B cell (primary cell): Measurements from ENCODE around the gene CBX8. TPM values are rescaled to one million over a fixed set of nuclear protein-coding genes. Genes with fewer than 3 reads are reported as not detected.
"Not testable (repeated sequence)": the region's sequence is repeated elsewhere in the genome, so short reads cannot be mapped to it uniquely, and the experiment has no call there.

Source experiments
- ATAC-seq: fragments of 200-7000 bp; cut with Tn5 transposase; one replicate; pipeline ENCODE4 v1.10.0; 2021; ENCODE audit warnings: low read depth, mild to moderate bottlenecking, moderate number of reproducible peaks, moderate library complexity
- CTCF ChIA-PET: fragments of 350-600 bp; sonication (Branson Sonifier 250); formaldehyde crosslinking; loops from one replicate; lab custom pipeline; 2021; ENCODE audit warnings: antibody characterized with exemption, inconsistent platforms; lab: Charles Lee
- POLR2A ChIA-PET: fragments of 350-600 bp; sonication (Branson Sonifier 250); formaldehyde crosslinking; loops from one replicate; lab custom pipeline; 2021; ENCODE audit warnings: antibody characterized with exemption; lab: Charles Lee
- DNase-seq: peaks from one replicate; pipeline ENCODE4 v3.0.0; 2013
- H2AFZ ChIP-seq: 2 replicates; pipeline ENCODE4 v1.6.1; 2012; ENCODE audit warnings: mild to moderate bottlenecking, low read depth, low read length; ENCODE audit not compliant: insufficient read depth, poor library complexity, severe bottlenecking
- H3K27ac ChIP-seq, 2 donors: 1 replicate in 1 of 2; 2 replicates in 1 of 2; pipeline ENCODE4 v1.5.1; 2012 to 2013; ENCODE audit warnings: low read length in 2 of 2, mild to moderate bottlenecking in 2 of 2, moderate library complexity in 1 of 2
- H3K27me3 ChIP-seq, 4 experiments: fragments of 200-600 bp in 1 of 4; sonication (generic) in 1 of 4; replicated peaks in 1 of 4; 1 replicate in 2 of 4; 2 replicates in 2 of 4; pipeline versions ENCODE4 v1.6.1 to v1.7.0; 2013 to 2016; ENCODE audit warnings: low read length in 3 of 4, mild to moderate bottlenecking in 2 of 4, mixed read lengths in 1 of 4, moderate library complexity in 1 of 4; ENCODE audit not compliant: insufficient read depth in 4 of 4, control insufficient read depth in 3 of 4; ENCODE audit errors: control extremely low read depth in 1 of 4
- H3K36me3 ChIP-seq, 2 experiments: replicated peaks in 1 of 2; 1 replicate in 1 of 2; 2 replicates in 1 of 2; pipeline versions ENCODE4 v1.6.1 to v1.7.1; 2013; ENCODE audit warnings: low read length in 1 of 2; ENCODE audit not compliant: insufficient read depth in 2 of 2, control insufficient read depth in 1 of 2; ENCODE audit errors: control extremely low read depth in 1 of 2, extremely low read depth in 1 of 2
- H3K4me1 ChIP-seq, 2 donors: fragments of 200-600 bp in 1 of 2; sonication (generic) in 1 of 2; 1 replicate in 1 of 2; 2 replicates in 1 of 2; pipeline versions ENCODE4 v1.5.1 to v1.6.1; 2013 to 2017; ENCODE audit warnings: low read length in 2 of 2; ENCODE audit not compliant: control insufficient read depth in 2 of 2, insufficient read depth in 2 of 2
- H3K4me2 ChIP-seq: replicated peaks from 2 replicates; pipeline ENCODE3; 2012; ENCODE audit warnings: mild to moderate bottlenecking, low read depth, low read length; ENCODE audit not compliant: poor library complexity, severe bottlenecking
- H3K4me3 ChIP-seq, 5 experiments: fragments of 200-600 bp in 1 of 5; sonication (generic) in 1 of 5; 1 replicate in 3 of 5; 2 replicates in 2 of 5; pipeline versions ENCODE4 v1.5.1 to v1.7.0; 2011 to 2016; ENCODE audit warnings: low read length in 4 of 5, mild to moderate bottlenecking in 4 of 5, low read depth in 2 of 5, control low read depth in 1 of 5, moderate library complexity in 1 of 5; ENCODE audit not compliant: insufficient read depth in 1 of 5; ENCODE audit errors: control extremely low read depth in 1 of 5, extremely low read depth in 1 of 5
- H3K79me2 ChIP-seq: fragments of 200-600 bp; sonication (generic); one replicate; pipeline ENCODE4 v1.6.0; 2016; ENCODE audit warnings: low read length; ENCODE audit not compliant: control insufficient read depth, insufficient read depth
- H3K9ac ChIP-seq: fragments of 200-600 bp; sonication (generic); 2 replicates; pipeline ENCODE4 v1.6.1; 2017; ENCODE audit warnings: mild to moderate bottlenecking, low read length, moderate library complexity
- H3K9me3 ChIP-seq, 3 donors: one replicate each; pipeline versions ENCODE4 v1.6.1 to v1.7.1; 2013; ENCODE audit warnings: low read length in 2 of 3; ENCODE audit not compliant: control insufficient read depth in 2 of 3, insufficient read depth in 1 of 3; ENCODE audit errors: control extremely low read depth in 1 of 3
- H4K20me1 ChIP-seq: 2 replicates; pipeline ENCODE4 v1.6.0; 2012; ENCODE audit warnings: mild to moderate bottlenecking, low read length; ENCODE audit not compliant: insufficient read depth, control insufficient read depth, poor library complexity, severe bottlenecking
- H3K27ac Mint-ChIP-seq: one replicate; pipeline ENCODE4 v1.8.0; 2021; ENCODE audit warnings: mixed read lengths
- H3K27me3 Mint-ChIP-seq: one replicate; pipeline ENCODE4 v1.8.0; 2021; ENCODE audit warnings: mixed read lengths
- H3K4me1 Mint-ChIP-seq: one replicate; pipeline ENCODE4 v1.8.0; 2021; ENCODE audit warnings: mixed read lengths
- H3K4me3 Mint-ChIP-seq: one replicate; pipeline ENCODE4 v1.8.0; 2021; ENCODE audit warnings: mixed read lengths
- H3K9me3 Mint-ChIP-seq: one replicate; pipeline ENCODE4 v1.8.0; 2022; ENCODE audit warnings: mixed read lengths; ENCODE audit not compliant: insufficient read depth
- EZH2 ChIP-seq: IDR thresholded peaks from 2 replicates; pipeline ENCODE4 v1.6.1; 2012; ENCODE audit warnings: borderline replicate concordance, low read depth, mild to moderate bottlenecking, moderate library complexity, low read length; ENCODE audit not compliant: insufficient read depth, poor library complexity, severe bottlenecking
- WGBS: methylation state at CpG from one replicate; pipeline ENCODE4 v1.1.5; 2013; ENCODE audit warnings: missing lambda C conversion rate; ENCODE audit not compliant: insufficient coverage; 5-methylcytosine and 5-hydroxymethylcytosine counted together
- intact Hi-C: fragments of 100-400 bp; cut with micrococcal nuclease; formaldehyde crosslinking; loops from one replicate; pipeline ENCODE4 v1.10.0; 2022
- polyA plus RNA-seq: library from polyadenylated mRNA; depleted of rRNA; stranded (reverse); fragments of >200 nt; gene quantifications from 2 replicates; pipeline ENCODE4 v1.2.3, GENCODE V29; 2012
- total RNA-seq, 2 donors: library from RNA; stranded (reverse); fragments of 120-200 nt in 1 of 2; gene quantifications; 1 replicate in 1 of 2; 2 replicates in 1 of 2; pipeline versions ENCODE4 v1.2.3 to v1.2.4, GENCODE V29; 2013 to 2022
- TF ChIP-seq, protein P1 (sequence below): fragments of 200-600 bp; IDR thresholded peaks from one replicate; pipeline ENCODE4 v1.8.0; 2022; ENCODE audit warnings: antibody characterized with exemption, mild to moderate bottlenecking

CBX8 gene
- total and polyA plus RNA-seq, 2 donors (not counting 1 experiment from before 2014, with no cell fraction given), result 0.31 to 6.8 TPM

DNA sequence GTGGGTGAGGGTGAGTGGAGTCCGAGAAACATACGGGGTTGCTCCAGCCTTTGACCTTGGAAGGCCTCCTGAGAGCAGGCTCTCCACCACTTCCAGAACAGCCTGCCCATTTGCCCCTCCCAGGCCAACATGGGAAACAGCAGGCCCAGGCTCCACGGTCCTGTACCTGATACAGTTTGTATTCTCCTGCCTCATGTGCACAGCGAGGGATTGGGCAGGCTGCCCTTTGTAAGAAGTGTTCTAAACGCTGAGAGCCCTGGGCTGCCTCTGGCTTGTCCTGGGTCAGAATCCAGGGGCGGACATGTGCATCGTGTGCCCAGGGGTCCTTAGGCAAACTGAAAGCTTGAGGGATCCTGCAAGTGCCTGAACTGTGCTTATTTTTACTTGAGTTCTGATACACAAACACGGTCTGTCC lies 22.3 kb downstream of the CBX8 start:
- ATAC-seq (no peak), DNase-seq (no peak)
- H2AFZ ChIP-seq, result no peak overlapping the region
- CTCF ChIA-PET, result interaction anchor here (1.0 to 8.2 kb wide), 3 partner anchors 13 to 201 kb away, joined by 4 to 30 read pairs (median 4); no protein-coding TSS in a partner anchor
- H3K4me1 Mint-ChIP-seq, result peaks cover 20% of the 10 kb centered on the region
- H3K79me2 ChIP-seq, result no peaks in the 10 kb centered on the region
- no peak overlapping the region for H3K4me3 ChIP-seq
- H3K36me3 ChIP-seq, result no peaks in the 10 kb centered on the region
- TF ChIP-seq, protein P1, sequence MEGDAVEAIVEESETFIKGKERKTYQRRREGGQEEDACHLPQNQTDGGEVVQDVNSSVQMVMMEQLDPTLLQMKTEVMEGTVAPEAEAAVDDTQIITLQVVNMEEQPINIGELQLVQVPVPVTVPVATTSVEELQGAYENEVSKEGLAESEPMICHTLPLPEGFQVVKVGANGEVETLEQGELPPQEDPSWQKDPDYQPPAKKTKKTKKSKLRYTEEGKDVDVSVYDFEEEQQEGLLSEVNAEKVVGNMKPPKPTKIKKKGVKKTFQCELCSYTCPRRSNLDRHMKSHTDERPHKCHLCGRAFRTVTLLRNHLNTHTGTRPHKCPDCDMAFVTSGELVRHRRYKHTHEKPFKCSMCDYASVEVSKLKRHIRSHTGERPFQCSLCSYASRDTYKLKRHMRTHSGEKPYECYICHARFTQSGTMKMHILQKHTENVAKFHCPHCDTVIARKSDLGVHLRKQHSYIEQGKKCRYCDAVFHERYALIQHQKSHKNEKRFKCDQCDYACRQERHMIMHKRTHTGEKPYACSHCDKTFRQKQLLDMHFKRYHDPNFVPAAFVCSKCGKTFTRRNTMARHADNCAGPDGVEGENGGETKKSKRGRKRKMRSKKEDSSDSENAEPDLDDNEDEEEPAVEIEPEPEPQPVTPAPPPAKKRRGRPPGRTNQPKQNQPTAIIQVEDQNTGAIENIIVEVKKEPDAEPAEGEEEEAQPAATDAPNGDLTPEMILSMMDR, result no peak
- no peak for TF ChIP-seq EZH2
- no peak overlapping the region for H3K4me3 Mint-ChIP-seq
- no peak overlapping the region for H3K27ac ChIP-seq
- H3K9me3 ChIP-seq, result peaks cover 0 to 14% (median 0%) of the 10 kb centered on the region in 3 donors
- no peak overlapping the region for H3K27ac Mint-ChIP-seq
- H3K27me3 ChIP-seq, result peaks cover 0 to 65% (median 32%) of the 10 kb centered on the region in 4 experiments
- no peaks in the 10 kb centered on the region for H4K20me1 ChIP-seq
- POLR2A ChIA-PET, result no interaction called here
- peaks cover 19 to 23% of the 10 kb centered on the region in 2 donors for H3K4me1 ChIP-seq
- intact Hi-C loops, result no loop called here
- no peak overlapping the region for H3K4me2 ChIP-seq
- peaks cover 55% of the 10 kb centered on the region for H3K27me3 Mint-ChIP-seq
- 91% methylated on average over 8 of the region's 8 CpGs for WGBS
- H3K9me3 Mint-ChIP-seq, result no peaks in the 10 kb centered on the region
- H3K9ac ChIP-seq, result no peak overlapping the region

GRCh38 chr17:79772726-79773125 lies 24.2 kb downstream of the CBX8 start:
- H3K79me2 ChIP-seq, H3K9ac ChIP-seq, H4K20me1 ChIP-seq, intact Hi-C loops, H3K4me3 ChIP-seq, H3K4me2 ChIP-seq, H3K27ac ChIP-seq, ATAC-seq, H3K4me3 Mint-ChIP-seq, H2AFZ ChIP-seq, H3K36me3 ChIP-seq, DNase-seq, H3K9me3 Mint-ChIP-seq, POLR2A ChIA-PET, CTCF ChIA-PET, H3K27ac Mint-ChIP-seq, H3K4me1 Mint-ChIP-seq: not testable (repeated sequence)
- WGBS, result 100% methylated on average over 6 of the region's 9 CpGs
- peaks cover 0 to 16% (median 0%) of the 10 kb centered on the region in 3 donors for H3K9me3 ChIP-seq
- H3K27me3 ChIP-seq, result peaks cover 0 to 55% (median 24%) of the 10 kb centered on the region in 4 experiments
- peaks cover 11% of the 10 kb centered on the region in 2 donors for H3K4me1 ChIP-seq
- peaks cover 57% of the 10 kb centered on the region for H3K27me3 Mint-ChIP-seq
